ENCODE data around the gene HECW1. TPM values are rescaled to one million over a fixed set of nuclear protein-coding genes. Genes with fewer than 3 reads are reported as not detected.

Gene HECW1
- total and polyA plus RNA-seq, 2 of the 13 experiments (the other 11 are each of a cell fraction or from before 2014, with no cell fraction given) = not detected

DNA sequence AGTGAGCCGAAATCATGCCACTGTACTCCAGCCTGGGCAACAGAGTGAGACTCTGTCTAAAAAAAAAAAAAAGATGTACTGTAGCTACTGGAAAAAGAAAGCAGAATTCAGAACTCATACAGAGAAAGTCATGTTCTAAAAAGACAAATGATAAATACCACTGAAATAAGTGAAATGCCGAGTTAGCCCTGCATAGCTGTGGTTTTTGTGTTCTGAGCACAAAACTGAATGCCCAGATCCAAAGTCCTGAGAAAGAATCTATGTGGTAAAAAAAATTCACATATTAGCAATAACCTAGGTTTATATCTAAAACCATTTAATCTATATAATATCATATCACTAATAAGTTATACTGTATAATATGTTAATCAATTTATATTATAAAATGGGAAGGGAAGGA, 29.3 kb upstream of the HECW1 start:
- no peaks in the 10 kb centered on the region for H3K36me3 ChIP-seq (replicated peaks in 1 of 2; ENCODE audit: control insufficient read depth in 1 of 2, insufficient read depth in 2 of 2, low read length in 2 of 2)
- WGBS (ENCODE audit: low lambda C conversion rate) = 1% methylated on average over 2 of the region's 2 CpGs
- in situ Hi-C loops (cut with HindIII; ENCODE audit: extremely low pct_ligation_motif_present, low pct_unique_long_range_greater_than_20kb) (no loop called here), intact Hi-C loops (cut with micrococcal nuclease; ENCODE audit: unreplicated experiment) (no loop called here)
- CTCF ChIA-PET (ENCODE audit: low intra/inter-chr PET ratio, low total read pairs) = no interaction called here
- no peaks in the 10 kb centered on the region for H3K9me3 ChIP-seq (ENCODE audit: low read length)
- no peak overlapping the region for H3K27ac ChIP-seq (ENCODE audit: extremely low read length, insufficient read depth, low read length)
- H2AFZ ChIP-seq (ENCODE audit: low read length) = no peak overlapping the region
- H3K4me1 ChIP-seq (ENCODE audit: insufficient read depth, low read length) = no peaks in the 10 kb centered on the region
- no peak for DNase-seq (ENCODE audit: low spot score)
- H3K9ac ChIP-seq (ENCODE audit: insufficient read depth, low read depth, low read length) = no peak overlapping the region
- ATAC-seq = no peak
- FAIRE-seq = no peak
- no peak for TF ChIP-seq IRX3 (CRISPR knock-in tag; IDR thresholded peaks at IDR 0.05; ENCODE audit: borderline replicate concordance, low read depth)
- TF ChIP-seq, protein P1, sequence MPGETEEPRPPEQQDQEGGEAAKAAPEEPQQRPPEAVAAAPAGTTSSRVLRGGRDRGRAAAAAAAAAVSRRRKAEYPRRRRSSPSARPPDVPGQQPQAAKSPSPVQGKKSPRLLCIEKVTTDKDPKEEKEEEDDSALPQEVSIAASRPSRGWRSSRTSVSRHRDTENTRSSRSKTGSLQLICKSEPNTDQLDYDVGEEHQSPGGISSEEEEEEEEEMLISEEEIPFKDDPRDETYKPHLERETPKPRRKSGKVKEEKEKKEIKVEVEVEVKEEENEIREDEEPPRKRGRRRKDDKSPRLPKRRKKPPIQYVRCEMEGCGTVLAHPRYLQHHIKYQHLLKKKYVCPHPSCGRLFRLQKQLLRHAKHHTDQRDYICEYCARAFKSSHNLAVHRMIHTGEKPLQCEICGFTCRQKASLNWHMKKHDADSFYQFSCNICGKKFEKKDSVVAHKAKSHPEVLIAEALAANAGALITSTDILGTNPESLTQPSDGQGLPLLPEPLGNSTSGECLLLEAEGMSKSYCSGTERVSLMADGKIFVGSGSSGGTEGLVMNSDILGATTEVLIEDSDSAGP (CRISPR knock-in tag; IDR thresholded peaks at IDR 0.05; ENCODE audit: borderline replicate concordance) = no peak
- TF ChIP-seq LRRFIP1 (CRISPR knock-in tag; conservative IDR thresholded peaks at IDR 0.05) = no peak
- no peak for TF ChIP-seq SATB2 (CRISPR knock-in tag; IDR thresholded peaks at IDR 0.05)
- no peak for TF ChIP-seq WIZ (CRISPR knock-in tag; IDR thresholded peaks at IDR 0.05)
- no peak for TF ChIP-seq CEBPG (CRISPR knock-in tag; IDR thresholded peaks at IDR 0.05)
- TF ChIP-seq ZNF383 (CRISPR knock-in tag; IDR thresholded peaks at IDR 0.05; ENCODE audit: borderline replicate concordance) = no peak
- TF ChIP-seq, protein P2, sequence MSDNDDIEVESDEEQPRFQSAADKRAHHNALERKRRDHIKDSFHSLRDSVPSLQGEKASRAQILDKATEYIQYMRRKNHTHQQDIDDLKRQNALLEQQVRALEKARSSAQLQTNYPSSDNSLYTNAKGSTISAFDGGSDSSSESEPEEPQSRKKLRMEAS (IDR thresholded peaks at IDR 0.05) = no peak
- TF ChIP-seq NKX3-1 (CRISPR knock-in tag; IDR thresholded peaks at IDR 0.05) = no peak
- TF ChIP-seq STAT5B (CRISPR knock-in tag; IDR thresholded peaks at IDR 0.05) = no peak
- POLR2A ChIA-PET = no interaction called here
- H3K27me3 ChIP-seq (ENCODE audit: control insufficient read depth in 1 of 2, insufficient read depth in 2 of 2, low read length in 2 of 2) = peaks cover 0 to 1% of the 10 kb centered on the region in 2 experiments; a peak in 2 of 5 replicates
- no peaks in the 10 kb centered on the region for H4K20me1 ChIP-seq (ENCODE audit: insufficient read depth, low read length)
- no TSS peak for BruUV-seq (replicated peaks)
- H3K79me2 ChIP-seq (ENCODE audit: insufficient read depth, low read length) = no peaks in the 10 kb centered on the region
- H3K4me3 ChIP-seq (replicated peaks in 1 of 3; ENCODE audit: insufficient read depth in 1 of 3, low read depth in 2 of 3, low read length in 3 of 3) = no peak overlapping the region
- H3K4me2 ChIP-seq (ENCODE audit: low read depth, low read length) = no peak overlapping the region

Data from HepG2 (cell line).